ENCODE measurements around the gene GGTLC2.

GGTLC2 gene

GRCh38 chr22:22692707-22693530 lies 48.5 kb downstream of the GGTLC2 start:
- peak; percentile 29 to 73 (median 58) for DNase-seq

- DNase-seq, result no peak
These were observed 49.1 kb downstream of the GGTLC2 start for GRCh38 chr22:22693531-22693884.

GRCh38 chr22:22694106-22694505 lies 49.7 kb downstream of the GGTLC2 start:
- DNase-seq, result no peak

- DNase-seq, result no peak
These were observed 51.7 kb downstream of the GGTLC2 start for GRCh38 chr22:22696104-22696503.
